HPDE6-E6E7 (cell line): ENCODE measurements around the gene IQCF2.
"Not testable (repeated sequence)": the region's sequence is repeated elsewhere in the genome, so short reads cannot be mapped to it uniquely, and the experiment has no call there.

ENCODE experiments used
- DNase-seq: peaks from one replicate; pipeline ENCODE4 v3.0.0; 2011; ENCODE audit warnings: missing footprints; ENCODE audit errors: extremely low spot score

The IQCF2 gene

DNA sequence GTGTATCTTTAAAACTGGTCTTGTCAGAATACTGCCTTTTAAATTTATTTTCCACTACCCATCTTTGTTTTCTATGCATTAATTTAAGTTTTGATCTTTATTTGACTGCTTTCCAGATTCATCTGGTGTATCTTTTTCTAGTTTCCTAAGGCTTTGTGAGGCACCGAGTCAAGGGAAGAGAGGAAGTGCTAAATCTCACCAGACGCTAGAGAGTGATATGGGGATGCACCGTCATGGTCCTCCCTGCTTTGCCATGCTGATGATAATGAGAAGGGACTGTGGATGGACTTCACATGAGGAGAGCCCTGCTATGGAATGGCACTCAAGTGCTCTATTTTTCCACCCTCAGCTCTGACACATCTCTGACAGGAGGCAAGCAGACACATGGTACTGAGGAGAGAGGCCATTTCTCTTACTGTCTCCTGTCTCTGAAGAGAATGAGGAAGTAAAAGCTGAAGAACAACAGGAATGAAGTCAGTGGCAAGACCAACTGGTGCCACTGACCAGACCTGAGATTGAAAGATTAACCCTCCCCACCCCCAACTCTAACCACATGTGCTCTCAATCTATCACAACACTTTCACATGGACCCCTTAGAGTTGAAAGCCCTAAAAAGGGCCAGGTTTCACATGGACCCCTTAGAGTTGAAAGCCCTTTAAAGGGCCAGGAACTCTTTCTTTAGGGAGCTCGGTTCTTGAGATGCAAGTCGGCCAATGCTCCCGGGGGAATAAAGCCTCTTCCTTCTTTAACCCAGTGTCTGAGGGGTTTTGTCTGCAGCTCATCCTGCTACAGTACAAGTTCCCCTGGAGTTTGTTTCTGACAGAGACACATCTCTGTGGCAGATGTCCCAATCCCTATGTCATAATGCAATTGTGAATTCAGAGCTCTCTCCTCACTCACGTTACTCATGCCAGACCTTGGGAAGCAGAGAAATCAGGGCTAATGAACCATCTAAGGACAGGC lies at the start of gene IQCF2:
Gene IQCF2 (plus strand): TSS at position 913 of the 963 bp plus-strand sequence. CDS start 52 bp downstream, outside the sequence.
- DNase-seq = no peak

DNA sequence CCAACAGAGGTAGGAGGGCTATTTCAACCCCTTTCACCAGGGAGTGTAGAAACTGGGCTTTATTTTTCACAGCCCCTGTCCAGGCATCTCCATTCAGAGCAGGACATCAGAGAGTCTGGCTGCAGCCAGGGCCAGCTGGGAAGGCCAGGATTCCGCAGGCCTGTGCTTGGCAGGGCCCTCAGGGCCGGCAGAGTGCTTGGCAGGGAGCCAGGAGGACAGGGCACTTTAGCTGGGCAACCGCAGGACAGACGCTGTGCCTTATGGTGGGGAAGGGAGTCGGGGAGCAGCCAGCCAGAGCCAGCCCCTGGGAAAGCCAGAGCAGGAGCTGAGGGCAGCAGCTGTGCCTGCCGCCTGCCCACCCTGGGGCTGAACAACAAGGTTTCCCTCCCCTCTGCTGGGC lies 47.9 kb upstream of the IQCF2 start:
- DNase-seq = no peak

DNA sequence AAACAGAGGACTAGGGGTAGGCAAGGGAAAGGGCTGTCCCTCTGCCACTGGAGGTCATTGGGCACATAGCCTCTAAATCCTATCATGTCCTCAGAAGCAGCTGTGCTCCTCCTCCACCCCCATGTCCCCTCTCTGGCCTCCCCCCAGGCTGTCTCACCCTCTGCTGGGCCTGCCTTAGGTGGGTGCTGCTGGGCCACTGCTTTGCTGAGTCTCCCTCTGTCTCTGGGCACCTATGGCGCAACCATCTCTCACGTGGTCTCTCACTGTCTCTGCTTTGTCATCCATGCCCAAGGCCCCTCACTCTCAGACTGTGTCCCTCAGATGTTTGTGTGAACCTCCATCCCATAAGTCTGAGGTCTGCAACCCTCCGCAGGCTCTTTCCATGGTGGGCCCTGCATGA lies 47.4 kb upstream of the IQCF2 start:
- no peak for DNase-seq

GRCh38 chr3:51815614-51816013 lies 45.8 kb upstream of the IQCF2 start:
- no peak for DNase-seq

- no peak for DNase-seq
Observed at GRCh38 chr3:51816723-51817122, 44.7 kb upstream of the IQCF2 start.

- DNase-seq = no peak
Observed at GRCh38 chr3:51817375-51817774, 44.0 kb upstream of the IQCF2 start.

- no peak for DNase-seq
Observed at GRCh38 chr3:51819151-51819550, 42.3 kb upstream of the IQCF2 start.

DNA sequence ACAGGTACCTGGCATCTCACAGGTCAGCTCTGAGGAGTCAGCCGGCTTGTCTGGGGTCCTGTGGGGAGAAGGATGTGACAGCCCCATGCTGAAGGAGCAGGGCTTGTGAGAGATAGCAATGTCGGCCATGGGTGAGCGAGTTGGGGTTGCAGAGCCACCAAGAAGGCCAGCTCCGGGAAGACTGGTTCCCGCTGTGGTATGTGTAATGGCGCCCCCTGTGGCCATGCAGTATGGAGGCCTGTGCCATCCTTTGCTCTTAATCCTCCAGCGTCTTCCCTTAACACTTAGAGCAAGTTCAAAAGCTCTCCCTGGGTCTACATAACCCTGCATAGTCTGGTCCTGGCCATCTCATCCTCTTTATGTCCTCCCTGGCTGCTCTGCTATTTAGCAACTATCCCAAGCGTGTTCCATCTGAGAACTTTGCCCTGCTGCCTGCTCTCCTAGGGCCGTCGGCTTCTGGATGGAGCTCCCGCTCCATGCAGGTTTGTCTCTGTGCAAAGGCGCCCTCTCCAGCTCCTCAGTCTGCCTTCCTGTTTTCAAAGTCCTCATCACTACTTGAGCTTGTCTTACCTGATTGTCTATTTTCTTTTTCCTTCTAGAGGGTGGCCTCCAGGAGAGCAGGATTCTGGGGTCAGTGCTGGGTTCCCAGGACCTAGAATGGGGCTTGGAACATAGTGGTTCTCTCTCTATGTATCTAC lies 41.6 kb upstream of the IQCF2 start:
- no peak for DNase-seq

DNA sequence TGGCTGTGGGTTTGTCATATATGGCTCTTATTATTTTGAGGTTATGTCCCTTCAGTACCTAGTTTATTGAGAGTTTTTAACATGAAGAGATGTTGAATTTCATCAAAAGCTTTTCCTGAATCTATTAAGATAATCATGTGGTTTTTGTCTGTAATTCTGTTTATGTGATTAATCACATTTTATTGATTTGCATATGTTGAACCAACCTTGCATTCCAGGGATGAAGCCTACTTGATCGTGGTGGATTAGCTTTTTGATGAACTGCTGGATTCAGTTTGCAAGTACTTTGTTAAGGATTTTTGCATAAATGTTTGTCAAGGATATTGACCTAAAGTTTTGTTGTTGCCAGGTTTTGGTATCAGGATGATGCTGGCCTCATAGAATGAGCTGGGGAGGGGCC lies 33.1 kb upstream of the IQCF2 start:
- no peak for DNase-seq

GRCh38 chr3:51830345-51830744 lies 31.1 kb upstream of the IQCF2 start:
- DNase-seq = no peak

GRCh38 chr3:51830836-51831385 lies 30.5 kb upstream of the IQCF2 start:
- DNase-seq = no peak

GRCh38 chr3:51836606-51837005 lies 24.8 kb upstream of the IQCF2 start:
- DNase-seq = no peak

DNA sequence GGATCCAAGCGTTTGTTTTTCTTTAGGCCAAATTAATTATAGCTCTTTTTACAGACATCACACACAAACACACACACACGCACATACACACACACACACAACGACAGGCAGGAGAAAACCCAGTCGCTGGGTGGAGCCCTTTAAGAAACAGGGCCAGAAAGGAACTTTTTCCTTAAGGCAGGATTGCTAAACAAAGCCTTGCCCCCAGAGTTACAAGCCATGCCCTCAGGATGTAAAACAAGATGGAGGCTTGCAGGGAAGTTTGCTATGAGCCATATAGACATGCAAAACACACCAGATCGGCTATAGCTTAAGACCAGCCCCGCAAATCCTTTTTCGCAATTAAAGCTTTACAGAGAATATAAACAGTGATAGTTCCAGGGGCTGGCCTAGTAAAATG lies 16.3 kb upstream of the IQCF2 start:
- DNase-seq = no peak

GRCh38 chr3:51855411-51855810 lies 6.0 kb upstream of the IQCF2 start:
- not testable (repeated sequence) for DNase-seq

- DNase-seq = no peak
Observed at GRCh38 chr3:51862886-51863285, 1.5 kb downstream of the IQCF2 start.

- DNase-seq = not testable (repeated sequence)
Observed at GRCh38 chr3:51868896-51869295, 7.5 kb downstream of the IQCF2 start.

DNA sequence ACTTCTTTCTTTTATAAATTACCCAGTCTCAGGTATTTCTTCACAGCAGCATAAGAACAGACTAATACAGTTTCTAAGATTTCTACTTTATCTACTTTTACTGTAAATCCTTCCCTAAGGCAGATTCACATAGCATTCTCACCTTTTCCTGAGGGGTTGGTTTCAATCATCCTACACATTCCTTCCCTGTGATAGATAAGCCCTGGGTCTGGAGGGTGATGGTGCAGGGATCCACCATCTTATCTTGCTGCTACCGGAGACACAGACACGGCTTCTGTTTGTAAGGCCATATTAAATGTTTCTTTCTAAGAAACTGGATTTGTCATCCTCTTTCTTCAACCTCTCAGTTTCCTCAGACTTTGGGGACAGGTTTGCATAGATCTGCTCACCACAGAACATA lies 7.9 kb downstream of the IQCF2 start:
- no peak for DNase-seq

- DNase-seq = no peak
Observed at GRCh38 chr3:51873253-51873766, 11.9 kb downstream of the IQCF2 start.

DNA sequence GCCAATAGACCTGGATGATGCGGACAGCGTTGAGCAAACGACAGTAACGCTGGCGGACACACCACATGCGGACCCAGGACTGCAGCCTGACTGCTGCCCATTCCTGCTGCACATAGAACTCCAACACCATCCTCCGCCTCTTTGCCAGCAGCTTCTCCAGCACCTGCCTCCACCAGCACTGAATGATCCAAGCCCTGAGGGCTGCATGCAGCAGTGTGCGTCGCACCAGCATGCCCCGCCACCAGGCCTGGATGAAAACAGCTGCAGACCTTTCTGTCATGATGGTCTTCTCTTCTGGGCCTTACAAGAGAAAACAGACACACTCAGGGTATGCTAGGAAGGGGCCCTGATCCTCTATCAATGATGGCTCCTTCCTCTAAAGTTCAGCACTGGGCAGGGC lies 12.5 kb downstream of the IQCF2 start:
- no peak for DNase-seq

DNA sequence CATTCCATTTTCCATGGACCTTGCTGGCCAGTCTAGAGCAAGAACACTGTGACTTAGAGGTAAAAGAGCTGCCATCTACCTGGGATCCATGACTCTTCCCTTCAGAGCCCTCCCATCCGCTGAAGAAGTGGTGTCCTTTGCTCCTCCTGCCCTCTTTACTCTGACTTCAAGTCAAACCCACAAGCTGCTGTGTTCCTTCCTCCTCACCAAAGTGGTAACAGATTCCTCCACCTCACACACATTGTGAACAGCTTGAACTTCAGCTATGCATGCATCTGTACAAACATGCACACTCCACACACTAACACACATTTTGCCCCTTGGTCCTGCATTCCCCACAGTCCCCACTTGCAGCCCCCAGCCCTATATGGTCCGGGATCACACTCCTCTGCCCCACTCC lies 13.0 kb downstream of the IQCF2 start:
- no peak for DNase-seq

- no peak for DNase-seq
Observed at GRCh38 chr3:51874889-51875288, 13.5 kb downstream of the IQCF2 start.

GRCh38 chr3:51875501-51875900 lies 14.1 kb downstream of the IQCF2 start, which contains the start of gene IQCF5:
Gene IQCF5 (minus strand): TSS chr3:51875601. CDS start chr3:51875531, 70 bp downstream.
- no peak for DNase-seq
